HTERT RPE-1 (cell line): Measurements from ENCODE around the gene SLC24A5.

ENCODE experiments used
- in situ Hi-C: fragments of 300-500 bp; cut with MboI; formaldehyde crosslinking; loops from 4 replicates; pipeline ENCODE4 v1.14.3; 2020; ENCODE audit warnings: low sequenced_read_pairs

SLC24A5 gene

DNA sequence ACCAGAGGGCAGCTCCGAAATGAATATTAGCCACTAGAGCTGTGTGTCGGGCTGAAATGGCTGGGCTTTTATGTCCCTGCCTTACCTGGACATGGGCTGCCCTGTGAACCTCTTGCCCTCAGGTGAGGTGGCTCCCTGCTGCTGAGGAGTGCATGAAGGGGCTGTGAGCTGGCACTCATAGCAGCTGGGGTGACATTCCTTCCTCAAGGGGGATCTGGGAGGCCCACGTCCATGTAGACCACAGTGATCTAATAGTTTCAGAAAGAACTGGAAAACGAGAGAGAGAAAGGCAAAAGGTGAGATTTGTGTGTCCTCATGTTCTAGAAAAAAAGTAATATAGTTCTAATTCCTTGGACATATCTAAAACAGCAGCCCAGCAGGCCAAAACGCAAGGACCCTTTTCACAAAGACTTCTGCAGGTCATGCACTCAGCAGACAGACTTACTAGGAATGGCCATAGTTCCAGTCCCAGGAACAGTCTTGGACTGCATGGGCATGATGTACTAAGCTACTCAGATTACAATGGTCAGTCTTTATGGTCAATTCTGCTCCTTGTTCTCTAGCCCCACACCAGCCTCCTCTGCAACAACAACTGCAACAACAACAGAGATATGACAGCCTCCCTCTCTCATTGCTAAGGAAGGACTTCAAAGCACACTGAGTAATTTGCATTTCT, 10.8 kb upstream of the SLC24A5 start:
- in situ Hi-C loops, result no loop called here

DNA sequence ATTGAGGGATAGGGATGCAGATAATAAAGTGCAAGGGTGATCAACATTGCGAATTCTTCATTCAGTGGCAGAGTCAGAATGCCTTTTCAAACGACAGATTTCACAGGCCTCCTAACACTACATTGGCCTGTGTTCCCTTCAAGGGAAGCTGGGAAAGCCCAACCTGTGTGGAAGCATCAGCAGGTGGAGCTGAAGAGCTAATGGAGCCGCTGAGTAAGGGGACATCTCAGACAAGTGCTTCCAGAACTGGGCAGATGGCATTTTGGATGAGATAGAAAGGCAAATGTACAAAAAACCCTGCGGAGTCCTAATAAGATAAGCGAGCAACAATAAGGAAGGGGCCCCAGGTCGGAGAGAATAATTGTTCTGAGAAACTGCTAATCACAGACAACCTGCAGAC, 8.5 kb upstream of the SLC24A5 start:
- in situ Hi-C loops, result no loop called here

DNA sequence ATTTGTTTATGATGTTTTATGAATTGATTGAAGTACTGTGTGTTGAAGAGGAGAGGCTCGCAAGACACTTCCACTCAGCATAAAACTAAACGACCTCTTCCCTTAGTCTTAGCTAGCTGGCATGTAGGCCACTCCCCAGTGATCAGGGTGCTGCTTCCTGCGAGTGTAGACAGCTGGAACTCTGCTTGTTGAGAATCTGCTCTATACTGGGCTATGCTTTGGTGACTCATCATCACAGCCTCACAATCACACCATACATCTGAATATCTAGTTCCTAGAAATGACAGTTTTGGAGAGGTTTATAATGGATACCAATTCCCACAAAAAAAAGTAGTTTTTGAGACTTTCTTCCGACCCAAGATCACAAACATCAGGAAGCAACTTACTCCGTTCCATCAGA, 1.5 kb upstream of the SLC24A5 start:
- in situ Hi-C loops, result no loop called here

DNA sequence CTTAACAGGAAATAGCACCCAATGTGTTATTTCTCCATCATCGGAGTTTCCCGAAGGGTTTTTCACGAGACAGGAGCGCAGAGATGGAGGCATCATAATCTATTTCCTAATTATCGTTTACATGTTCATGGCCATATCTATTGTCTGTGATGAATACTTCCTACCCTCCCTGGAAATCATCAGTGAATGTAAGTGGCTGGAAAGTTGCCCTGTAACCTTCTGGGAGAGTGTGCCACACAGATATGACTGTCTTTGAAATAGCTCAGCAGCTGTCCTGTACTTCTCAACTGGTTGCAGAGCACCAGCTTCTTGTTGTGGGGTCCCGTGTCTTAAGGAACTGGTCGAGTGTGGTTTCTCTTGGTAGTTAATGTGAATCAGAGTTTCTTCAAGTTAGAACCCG, 1.1 kb downstream of the SLC24A5 start:
- in situ Hi-C loops, result no loop called here

DNA sequence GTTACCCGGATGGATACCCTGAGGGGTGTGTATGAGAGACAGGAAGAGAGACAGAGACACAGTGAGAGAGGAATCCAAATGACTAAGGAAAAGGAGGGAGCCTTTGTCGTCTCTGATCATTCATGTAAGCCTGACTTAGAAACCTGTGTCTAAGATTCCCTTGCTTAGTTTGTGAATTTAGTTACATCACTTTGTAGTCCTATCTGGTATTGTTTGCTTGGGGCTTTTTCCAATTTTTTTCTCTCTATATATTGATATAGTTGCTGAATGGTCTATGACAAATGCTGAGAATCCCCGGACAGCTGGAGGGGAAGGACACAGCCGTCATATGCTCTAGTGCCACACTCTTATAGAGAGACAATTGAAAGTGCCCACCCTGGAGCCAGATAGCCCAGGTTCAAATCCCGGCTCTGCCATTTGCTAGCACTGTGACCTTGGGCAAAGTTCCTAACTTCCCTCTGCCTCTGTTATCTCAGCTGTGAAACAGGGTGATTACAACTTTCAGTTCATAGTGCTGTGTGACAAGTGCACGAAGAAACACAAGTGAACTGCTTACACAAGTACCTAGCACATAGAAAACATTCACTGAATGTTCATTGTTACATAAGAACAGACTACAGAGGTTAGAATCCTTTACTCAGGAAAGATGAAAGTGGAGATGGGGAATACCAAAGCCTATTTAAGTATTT, 6.0 kb downstream of the SLC24A5 start:
- in situ Hi-C loops, result no loop called here

DNA sequence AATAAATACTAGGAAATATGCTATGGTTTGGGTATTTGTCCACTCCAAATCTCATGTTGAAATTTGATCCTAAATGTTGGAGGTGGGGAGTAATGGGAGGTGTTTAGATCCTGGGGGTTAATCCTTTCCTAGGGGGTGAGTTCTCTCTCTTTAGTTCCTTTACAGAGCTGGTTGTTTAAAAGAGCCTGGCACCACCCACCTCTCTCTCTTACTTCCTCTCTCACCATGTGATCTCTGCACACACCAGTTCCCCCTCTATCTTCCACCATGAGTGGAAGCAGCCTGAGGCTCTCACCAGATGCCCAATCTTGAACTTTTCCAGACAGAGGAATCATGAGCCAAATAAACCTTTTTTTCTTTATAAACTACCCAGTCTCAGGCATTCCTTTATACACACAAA, 10.5 kb downstream of the SLC24A5 start:
- in situ Hi-C loops, result no loop called here

DNA sequence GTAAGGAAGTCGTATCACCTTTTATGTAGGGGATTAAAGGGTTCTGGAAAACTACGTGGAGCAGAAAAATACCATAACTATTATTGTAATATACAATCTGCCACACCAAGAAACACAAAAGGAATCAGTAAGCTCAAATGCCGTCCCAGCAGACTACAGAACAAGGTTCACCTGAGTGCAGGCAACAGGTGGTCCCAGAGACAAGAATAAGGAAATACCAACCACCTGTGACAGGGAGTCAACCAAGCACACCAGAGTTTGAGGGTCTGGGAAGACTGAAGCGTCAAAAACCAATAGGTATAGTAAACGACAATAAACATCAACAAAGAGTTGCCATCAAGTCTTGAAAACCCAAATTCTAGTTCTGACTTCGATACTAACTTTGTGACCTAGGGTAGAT, 12.1 kb downstream of the SLC24A5 start:
- in situ Hi-C loops, result no loop called here

DNA sequence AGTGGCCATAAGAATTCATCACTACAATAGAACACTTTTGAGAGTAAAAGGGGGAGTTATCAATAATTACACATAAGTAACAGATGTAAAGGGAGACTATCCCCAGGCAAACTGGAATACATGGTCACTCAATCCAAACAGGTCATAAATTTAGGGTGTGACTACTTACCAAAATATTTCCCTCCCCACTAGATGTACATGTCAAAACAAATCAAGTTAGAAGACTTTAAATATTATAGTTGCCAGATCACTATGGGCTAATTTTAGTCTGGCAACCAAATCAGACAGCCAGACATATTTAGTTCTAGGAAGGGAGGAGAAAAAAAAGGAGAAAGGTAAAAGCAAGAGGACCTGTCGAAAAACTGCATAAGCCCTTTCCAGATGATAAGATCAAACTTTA, 23.1 kb downstream of the SLC24A5 start:
- in situ Hi-C loops, result no loop called here

DNA sequence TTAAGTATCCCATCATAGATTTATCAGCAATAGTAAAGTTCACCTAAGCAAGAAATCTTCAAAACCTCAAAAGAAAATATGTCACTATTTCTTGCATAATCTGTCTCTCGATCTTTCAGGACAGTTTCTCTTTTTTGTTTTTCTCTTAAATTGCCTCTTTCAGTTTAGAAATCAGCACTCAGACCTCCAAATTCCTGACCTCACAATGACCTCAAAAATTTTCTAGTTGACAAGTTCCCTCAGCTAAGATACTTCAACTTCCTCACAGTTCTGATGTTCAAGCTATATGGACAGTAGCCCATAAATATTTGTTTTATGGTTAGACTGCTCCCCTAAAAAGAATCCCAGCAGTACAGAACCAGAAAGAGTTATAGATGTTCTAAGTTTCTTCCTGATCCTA, 24.1 kb downstream of the SLC24A5 start:
- in situ Hi-C loops, result no loop called here

DNA sequence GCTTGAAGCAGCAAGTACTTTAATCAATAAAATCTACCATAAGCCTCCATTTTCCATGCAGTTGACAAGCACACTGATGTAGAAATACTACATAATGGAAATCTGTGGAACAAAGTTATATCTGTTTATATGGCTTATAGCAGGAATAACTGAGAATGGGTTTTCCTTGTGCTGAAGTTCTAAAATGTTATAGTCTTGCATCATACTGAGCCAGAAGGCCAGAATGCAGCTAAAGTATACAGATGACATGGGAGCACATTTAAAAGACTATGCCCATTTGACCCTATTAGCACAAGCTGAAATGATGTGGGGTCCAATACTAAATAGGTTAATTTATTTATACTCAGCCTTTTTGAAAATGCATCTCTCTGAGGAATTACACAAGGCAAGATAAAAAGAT, 25.1 kb downstream of the SLC24A5 start:
- in situ Hi-C loops, result no loop called here

DNA sequence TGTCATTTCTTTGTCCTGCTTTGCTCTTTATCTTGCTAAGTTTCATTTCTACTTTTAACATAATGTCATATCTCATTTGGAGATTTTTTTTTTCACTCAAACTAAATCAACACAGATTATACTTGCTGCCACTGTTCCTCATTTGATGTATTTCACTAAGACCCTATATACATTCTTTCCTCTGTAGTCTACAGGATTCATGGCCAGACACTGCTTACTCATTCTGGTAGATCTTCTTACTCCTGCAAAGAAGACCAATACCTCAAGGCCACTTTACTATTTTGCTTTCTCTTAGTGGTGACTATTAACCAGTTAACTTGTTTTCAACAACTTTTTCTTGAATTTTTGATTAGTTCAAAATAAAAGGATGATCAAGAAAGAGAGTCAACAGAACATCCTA, 26.6 kb downstream of the SLC24A5 start:
- in situ Hi-C loops, result no loop called here

DNA sequence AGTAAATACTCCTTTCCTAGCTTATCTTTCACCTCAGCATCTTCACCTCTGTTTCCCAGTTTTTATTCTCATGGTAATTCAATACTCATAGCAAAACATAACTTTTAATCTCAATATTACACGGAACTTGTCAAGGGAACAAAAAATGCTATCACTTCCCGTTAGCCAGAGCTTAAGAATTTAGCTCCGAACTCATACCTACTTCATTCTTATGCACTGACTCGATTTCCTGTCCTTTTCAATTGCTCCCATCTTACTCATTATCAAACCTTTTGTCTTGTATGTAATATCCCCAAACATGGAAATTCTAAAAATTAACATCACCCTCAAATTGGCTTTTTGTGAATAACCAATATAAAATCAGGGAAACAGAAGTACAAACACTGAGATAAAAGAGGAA, 29.1 kb downstream of the SLC24A5 start:
- in situ Hi-C loops, result no loop called here

DNA sequence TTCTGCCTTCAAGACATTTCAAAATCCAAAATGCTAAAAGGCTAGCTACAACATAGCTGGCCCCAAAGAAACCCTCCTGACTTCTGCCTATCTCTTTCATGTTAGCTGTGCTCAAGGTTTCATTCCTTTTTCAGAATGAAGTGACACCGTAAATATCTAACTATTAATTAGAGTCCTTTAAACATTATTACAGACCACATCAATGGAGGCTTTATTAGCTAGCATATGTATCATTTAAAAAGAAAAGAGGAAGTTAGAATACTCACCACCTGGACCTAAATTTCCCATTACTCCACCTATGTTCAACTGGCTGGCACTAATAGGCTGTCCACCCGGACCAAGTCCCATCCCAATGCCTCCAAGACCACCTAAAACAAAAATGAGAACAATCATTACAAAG, 32.7 kb downstream of the SLC24A5 start:
- in situ Hi-C loops, result no loop called here

DNA sequence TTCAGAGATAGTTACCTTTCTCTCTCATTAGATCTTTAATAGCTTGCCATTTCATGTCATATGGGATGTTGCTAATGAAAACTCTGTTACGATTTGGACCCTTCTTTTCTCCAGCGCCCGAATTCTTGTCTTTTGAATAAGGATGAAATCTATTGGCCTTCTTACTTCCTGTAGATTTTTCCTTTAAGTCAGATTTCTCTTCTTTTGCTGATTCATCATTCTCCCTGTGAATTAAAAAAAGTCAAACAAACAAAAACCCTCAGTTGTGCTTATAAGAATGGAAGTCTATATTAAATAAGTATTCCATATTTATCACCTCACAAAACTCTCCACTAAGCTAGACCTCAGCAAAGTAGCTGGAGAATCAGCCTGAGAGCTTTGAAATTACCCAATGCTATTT, 47.8 kb downstream of the SLC24A5 start:
- in situ Hi-C loops, result no loop called here

DNA sequence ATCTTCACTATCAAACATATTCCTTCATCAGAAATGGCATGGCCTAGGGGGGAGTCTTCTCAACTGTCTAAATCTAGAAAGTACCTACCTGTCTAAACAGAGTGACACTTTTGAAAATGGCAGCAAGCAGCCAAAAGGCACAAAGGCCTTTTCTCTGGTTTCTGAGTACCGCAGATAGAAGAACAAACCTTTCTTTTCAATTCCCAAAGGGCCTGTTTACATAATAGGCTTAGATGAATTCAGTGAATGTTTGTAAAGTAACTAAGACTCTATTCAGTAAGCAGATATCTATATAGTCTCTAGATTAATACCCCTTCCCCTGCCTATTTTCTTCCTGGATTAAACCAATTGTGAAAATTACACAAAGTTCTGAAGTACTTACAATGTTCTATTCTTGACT, 50.2 kb downstream of the SLC24A5 start:
- in situ Hi-C loops, result no loop called here

DNA sequence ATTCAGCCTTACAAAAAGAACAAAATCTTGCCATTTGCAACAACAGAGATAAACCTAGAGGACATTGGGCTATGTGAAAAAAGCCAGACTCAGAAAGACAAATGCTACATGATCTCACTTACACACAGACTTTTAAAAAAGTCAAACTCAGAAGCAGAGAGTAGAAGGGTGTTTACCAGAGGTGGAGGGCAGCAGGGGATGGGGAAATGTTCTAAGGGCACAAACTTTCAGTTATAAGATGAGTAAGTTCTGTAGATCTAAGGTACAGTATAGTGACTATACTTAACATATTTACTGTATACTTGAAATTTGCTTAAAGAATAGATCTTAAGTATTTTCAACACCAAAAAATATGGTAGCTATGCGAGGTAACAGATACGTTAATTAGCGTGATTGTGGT, 54.3 kb downstream of the SLC24A5 start:
- in situ Hi-C loops, result no loop called here

DNA sequence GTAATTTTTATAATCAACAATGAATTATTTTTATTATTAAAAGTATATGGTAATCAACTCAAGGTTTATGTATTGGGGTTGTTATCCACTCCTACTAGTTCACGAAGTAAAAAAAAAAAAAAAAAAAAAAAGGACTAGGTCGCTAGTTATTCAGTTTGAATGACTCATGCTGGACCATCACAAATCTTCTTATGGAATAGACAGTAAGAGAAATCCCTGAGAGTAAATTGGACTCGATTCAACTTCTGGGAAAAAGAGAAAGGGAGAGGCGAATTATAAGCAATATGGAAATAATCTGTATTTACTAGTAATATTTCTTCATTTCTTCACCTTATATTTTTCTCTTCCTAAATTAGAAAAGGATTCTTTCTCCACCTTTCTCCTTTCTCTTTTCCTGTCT, 55.3 kb downstream of the SLC24A5 start:
- in situ Hi-C loops, result no loop called here

DNA sequence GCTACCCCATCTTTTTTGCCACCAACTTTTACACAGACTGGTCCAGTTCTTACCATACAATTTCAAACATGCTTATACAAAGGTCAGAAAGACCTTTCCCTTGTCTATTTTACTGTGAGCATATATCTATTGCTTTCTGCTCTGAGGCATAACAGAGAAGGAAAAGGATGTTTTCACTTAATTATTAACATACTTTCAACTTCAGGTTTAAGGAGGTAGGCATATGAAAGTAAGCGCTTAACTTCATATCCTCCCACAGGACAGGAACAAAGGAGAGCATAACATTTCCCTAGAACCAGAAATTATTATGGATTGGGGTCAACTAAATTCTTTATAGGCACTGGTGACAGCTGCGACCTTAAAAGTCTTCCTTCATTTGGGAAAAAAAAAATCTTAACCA, 56.2 kb downstream of the SLC24A5 start:
- in situ Hi-C loops, result no loop called here

DNA sequence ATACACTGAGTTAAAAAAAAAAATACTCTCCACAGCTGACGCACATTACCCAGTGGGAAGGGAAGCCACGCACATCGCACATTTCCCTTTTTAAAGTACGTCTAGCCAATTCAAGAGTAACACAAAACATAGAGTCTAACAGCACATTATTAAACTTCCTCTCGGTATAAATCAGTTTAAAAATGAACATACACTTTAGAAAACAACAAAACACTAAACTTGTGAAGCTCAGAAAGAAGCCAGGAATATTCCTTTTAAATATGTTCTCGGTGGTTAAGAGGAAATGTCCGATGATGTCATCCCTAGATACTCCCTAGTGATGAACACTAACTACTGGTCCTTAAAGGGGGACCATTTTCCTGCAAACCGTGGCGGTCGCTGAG, 56.6 kb downstream of the SLC24A5 start:
- in situ Hi-C loops, result no loop called here

DNA sequence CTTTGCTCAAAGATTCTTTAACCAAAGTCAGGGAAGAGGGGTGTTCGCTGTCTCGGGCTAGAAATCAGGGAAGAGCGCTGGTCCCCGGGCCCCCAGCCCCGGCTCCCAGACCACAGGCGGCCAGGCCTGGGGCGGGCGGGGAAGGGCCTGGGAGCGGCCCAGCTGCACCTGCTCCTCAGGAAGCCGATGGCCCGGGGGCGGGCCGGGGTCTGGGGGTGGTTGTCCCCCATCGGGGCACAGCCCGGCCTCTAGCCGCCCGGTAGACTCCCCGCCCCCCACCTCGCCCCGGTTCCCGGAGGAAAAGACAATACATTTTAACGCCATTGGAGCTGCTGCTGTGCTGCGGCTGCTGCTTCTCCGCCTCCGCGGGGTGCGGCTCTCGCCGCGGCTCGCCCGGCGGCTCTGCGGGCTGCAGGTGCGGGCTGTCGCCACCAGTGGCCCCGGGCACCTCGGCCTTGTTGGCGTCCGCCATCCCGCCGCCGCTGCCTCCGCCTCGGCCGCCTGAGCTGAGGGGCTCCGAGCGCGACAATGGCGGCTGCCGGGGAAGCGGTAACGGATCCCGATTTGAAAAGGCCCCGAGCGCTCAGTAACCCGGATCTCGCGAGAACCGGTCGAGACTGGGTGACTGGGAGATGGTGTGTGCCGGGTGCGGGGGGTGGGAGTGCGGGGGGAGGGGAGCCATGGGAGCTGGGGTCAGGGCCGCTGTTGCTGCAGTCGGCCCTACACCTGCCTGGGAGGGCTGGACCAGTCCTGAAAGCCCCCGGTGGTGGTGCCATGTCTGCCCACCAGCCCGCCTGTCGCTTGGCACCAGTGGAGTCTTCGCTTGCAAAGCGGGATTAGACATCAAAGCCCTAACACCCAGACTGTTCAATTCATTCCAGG, 57.2 kb downstream of the SLC24A5 start, which contains the start of gene MYEF2:
Gene MYEF2 (minus strand): TSS at position 530 of the 882 bp plus-strand sequence. CDS start 58 bp downstream, at position 472.
- in situ Hi-C loops, result no loop called here

DNA sequence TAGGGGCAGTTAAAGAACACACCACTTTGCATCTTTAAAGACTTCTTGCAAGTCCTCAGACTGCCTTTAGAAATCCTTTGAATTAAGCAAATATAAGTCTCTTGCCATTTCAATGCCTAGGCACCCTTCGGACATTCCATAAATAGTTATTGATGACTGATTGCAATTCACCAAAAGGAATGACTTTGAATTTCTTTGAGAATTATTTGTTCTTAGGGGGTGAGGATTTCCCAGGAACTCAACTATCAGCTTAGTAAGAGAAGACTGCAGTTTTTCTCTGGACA, 57.8 kb downstream of the SLC24A5 start:
- in situ Hi-C loops, result no loop called here

DNA sequence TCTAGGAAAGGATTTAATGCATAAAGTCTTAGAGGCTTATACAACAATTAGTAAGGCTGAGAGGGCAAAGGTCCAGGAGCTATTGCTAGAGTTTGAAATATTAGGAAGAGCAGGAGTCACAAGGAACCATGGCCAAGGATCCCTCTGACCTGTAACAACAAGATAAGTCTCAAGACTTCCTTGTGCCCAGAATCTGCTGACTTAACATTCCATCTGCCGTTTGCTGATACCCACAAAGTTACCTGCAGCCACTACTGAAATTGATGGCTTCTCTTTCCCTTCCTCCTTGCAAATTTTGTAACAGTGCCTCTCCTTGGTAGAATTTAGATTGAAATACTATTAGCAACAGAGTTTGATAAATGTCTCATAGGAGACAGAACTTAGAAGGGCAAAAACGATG, 62.0 kb downstream of the SLC24A5 start:
- in situ Hi-C loops, result no loop called here
